Gastroesophageal sphincter (tissue), 4 donors: Measurements from ENCODE around the gene MEI4. TPM values are rescaled to one million over a fixed set of nuclear protein-coding genes. Genes with fewer than 3 reads are reported as not detected.

Source experiments
- ATAC-seq: fragments of 150-250 bp; one replicate; pipeline ENCODE4 v1.9.1; 2016; ENCODE audit warnings: mild to moderate bottlenecking, moderate library complexity
- H3K27ac ChIP-seq, 4 donors: fragments of 200-600 bp; sonication (generic) in 3 of 4; 1 replicate in 3 of 4; 2 replicates in 1 of 4; pipeline ENCODE4 v1.5.1; 2016 to 2019
- H3K27me3 ChIP-seq: fragments of 200-600 bp; sonication (generic); one replicate; pipeline ENCODE4 v1.5.1; 2019
- H3K36me3 ChIP-seq, 2 donors: fragments of 200-600 bp; sonication (generic); one replicate each; pipeline ENCODE4 v1.5.1; 2019; ENCODE audit warnings: control low read depth in 1 of 2
- H3K4me1 ChIP-seq, 3 donors: fragments of 200-600 bp; sonication (generic); 1 replicate in 2 of 3; 2 replicates in 1 of 3; pipeline ENCODE4 v1.5.1; 2016 to 2019; ENCODE audit warnings: control low read depth in 2 of 3
- H3K4me3 ChIP-seq, 2 donors: fragments of 200-600 bp; sonication (generic); one replicate each; pipeline ENCODE4 v1.5.1; 2019; ENCODE audit warnings: mild to moderate bottlenecking in 1 of 2, moderate library complexity in 1 of 2
- H3K9me3 ChIP-seq, 3 donors: fragments of 200-600 bp; sonication (generic); one replicate each; pipeline ENCODE4 v1.5.1; 2017 to 2019; ENCODE audit warnings: control low read depth in 2 of 3
- EP300 ChIP-seq: sonication (generic); formaldehyde crosslinking; IDR thresholded peaks from one replicate; pipeline ENCODE4 v1.6.1; 2017; ENCODE audit warnings: antibody characterized with exemption, mild to moderate bottlenecking
- POLR2A ChIP-seq, 2 donors: fragments of 450-650 bp; IDR thresholded peaks; one replicate each; pipeline ENCODE4 v1.6.1; 2017; ENCODE audit warnings: antibody characterized with exemption in 2 of 2, mild to moderate bottlenecking in 2 of 2, moderate library complexity in 1 of 2
- POLR2AphosphoS5 ChIP-seq: sonication (generic); formaldehyde crosslinking; IDR thresholded peaks from one replicate; pipeline ENCODE4 v1.6.1; 2017; ENCODE audit warnings: antibody characterized with exemption
- WGBS, 2 donors: methylation state at CpG; one replicate each; pipeline ENCODE4 v1.1.5; 2018; ENCODE audit warnings: low coverage in 1 of 2; 5-methylcytosine and 5-hydroxymethylcytosine counted together
- total RNA-seq, 4 donors: library from RNA; depleted of rRNA; stranded (reverse); fragments of >200 nt; gene quantifications; one replicate each; pipeline ENCODE4 v1.1.0, GENCODE V29; 2016
- TF ChIP-seq, protein P1 (sequence below), 4 experiments: fragments of 200-600 bp in 2 of 4; fragments of 450-650 bp in 2 of 4; sonication (generic) in 1 of 4; IDR thresholded peaks; one replicate each; pipeline ENCODE4 v1.5.1; 2017 to 2019; ENCODE audit warnings: antibody characterized with exemption in 4 of 4, mild to moderate bottlenecking in 2 of 4, moderate library complexity in 2 of 4

The MEI4 gene
- total RNA-seq, 4 donors from 2014 or later: 0.13 to 0.31 (median 0.31) TPM; not detected in 1

DNA sequence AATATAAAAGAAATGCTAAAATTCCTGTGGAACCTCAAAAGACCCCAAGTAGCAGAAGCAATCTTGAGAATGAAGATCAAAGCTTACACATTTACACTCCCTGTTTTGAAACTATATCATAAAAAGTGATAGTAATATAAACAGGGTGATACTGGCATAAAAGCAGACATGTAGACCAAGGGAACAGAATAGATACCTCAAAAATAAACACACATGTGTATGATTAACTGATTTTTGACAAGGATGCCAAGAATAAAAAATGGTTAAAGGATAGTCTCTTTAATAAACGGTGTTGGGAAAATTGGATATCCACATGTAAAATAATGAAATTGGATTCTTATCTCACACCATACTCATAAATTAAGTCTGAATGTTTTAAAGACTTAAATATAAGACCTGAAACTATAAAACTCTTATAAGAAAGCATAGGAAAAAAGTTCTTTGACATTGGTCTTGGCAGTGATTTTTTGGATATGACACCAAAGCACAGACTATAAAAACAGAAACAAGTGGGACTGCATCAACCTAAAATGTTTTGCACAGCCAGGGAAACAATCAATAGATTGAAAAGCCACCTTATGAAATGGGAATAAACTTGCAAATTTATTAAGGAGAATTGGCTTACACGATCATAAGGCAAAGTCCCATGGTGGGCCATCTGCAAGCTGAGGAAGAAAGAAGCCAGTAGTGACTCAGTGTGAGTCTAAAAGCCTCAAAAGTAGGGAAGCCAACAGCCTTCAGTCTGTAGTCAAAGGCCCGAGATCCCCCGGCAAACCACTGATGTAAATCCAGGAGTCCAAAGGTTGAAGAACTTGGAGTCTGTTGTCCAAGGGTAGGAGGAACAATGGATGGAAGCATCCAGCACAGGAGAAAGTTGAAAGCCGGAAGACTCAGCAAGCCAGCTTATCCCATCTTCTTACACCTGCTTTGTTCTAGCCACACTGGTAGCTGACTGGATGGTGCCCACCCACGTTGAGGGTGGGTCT, 144.3 kb downstream of the MEI4 start:
- Histone ChIP-seq H3K4me3 (no peak overlapping the region), H3K9me3 (peaks cover 0 to 19% (median 0%) of the 10 kb centered on the region in 3 donors), H3K27me3 (no peaks in the 10 kb centered on the region), H3K27ac (no peak overlapping the region), H3K4me1 (no peaks in the 10 kb centered on the region), H3K36me3 (no peaks in the 10 kb centered on the region)
- no peak for ATAC-seq
- TF ChIP-seq POLR2A (IDR thresholded peaks at IDR 0.05): no peak
- no peak for TF ChIP-seq POLR2AphosphoS5
- TF ChIP-seq, protein P1, sequence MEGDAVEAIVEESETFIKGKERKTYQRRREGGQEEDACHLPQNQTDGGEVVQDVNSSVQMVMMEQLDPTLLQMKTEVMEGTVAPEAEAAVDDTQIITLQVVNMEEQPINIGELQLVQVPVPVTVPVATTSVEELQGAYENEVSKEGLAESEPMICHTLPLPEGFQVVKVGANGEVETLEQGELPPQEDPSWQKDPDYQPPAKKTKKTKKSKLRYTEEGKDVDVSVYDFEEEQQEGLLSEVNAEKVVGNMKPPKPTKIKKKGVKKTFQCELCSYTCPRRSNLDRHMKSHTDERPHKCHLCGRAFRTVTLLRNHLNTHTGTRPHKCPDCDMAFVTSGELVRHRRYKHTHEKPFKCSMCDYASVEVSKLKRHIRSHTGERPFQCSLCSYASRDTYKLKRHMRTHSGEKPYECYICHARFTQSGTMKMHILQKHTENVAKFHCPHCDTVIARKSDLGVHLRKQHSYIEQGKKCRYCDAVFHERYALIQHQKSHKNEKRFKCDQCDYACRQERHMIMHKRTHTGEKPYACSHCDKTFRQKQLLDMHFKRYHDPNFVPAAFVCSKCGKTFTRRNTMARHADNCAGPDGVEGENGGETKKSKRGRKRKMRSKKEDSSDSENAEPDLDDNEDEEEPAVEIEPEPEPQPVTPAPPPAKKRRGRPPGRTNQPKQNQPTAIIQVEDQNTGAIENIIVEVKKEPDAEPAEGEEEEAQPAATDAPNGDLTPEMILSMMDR (IDR thresholded peaks at IDR 0.05): no peak
- TF ChIP-seq EP300: no peak
- 84 to 90% methylated on average over 3 of the region's 6 CpGs for WGBS, 2 donors

GRCh38 chr6:77812304-77812703, 159.5 kb downstream of the MEI4 start:
- TF ChIP-seq, protein P1 (IDR thresholded peaks at IDR 0.05): no peak
- TF ChIP-seq POLR2AphosphoS5 (no peak), EP300 (no peak), POLR2A (IDR thresholded peaks at IDR 0.05) (no peak)
- WGBS, 2 donors: 70 to 83% methylated on average over 1 of the region's 1 CpG
- no peak overlapping the region for H3K4me3 ChIP-seq
- H3K9me3 ChIP-seq: no peaks in the 10 kb centered on the region
- H3K4me1 ChIP-seq: no peaks in the 10 kb centered on the region
- ATAC-seq: no peak
- no peaks in the 10 kb centered on the region for H3K36me3 ChIP-seq
- no peaks in the 10 kb centered on the region for H3K27me3 ChIP-seq
- no peak overlapping the region for H3K27ac ChIP-seq

GRCh38 chr6:77813090-77813489, 160.3 kb downstream of the MEI4 start:
- no peaks in the 10 kb centered on the region for H3K9me3 ChIP-seq
- ATAC-seq: no peak
- no peak overlapping the region for H3K4me3 ChIP-seq
- no peaks in the 10 kb centered on the region for H3K36me3 ChIP-seq
- 94 to 100% methylated on average over 1 of the region's 1 CpG for WGBS, 2 donors
- H3K27me3 ChIP-seq: no peaks in the 10 kb centered on the region
- no peak overlapping the region for H3K27ac ChIP-seq
- TF ChIP-seq, protein P1 (IDR thresholded peaks at IDR 0.05): no peak
- TF ChIP-seq POLR2A (IDR thresholded peaks at IDR 0.05) (no peak), POLR2AphosphoS5 (no peak), EP300 (no peak)
- no peaks in the 10 kb centered on the region for H3K4me1 ChIP-seq

- no peaks in the 10 kb centered on the region for H3K9me3 ChIP-seq
- no peak for ATAC-seq
- H3K4me3 ChIP-seq: no peak overlapping the region
- TF ChIP-seq, protein P1 (IDR thresholded peaks at IDR 0.05): no peak
- no peak for TF ChIP-seq POLR2AphosphoS5
- TF ChIP-seq EP300: no peak
- TF ChIP-seq POLR2A (IDR thresholded peaks at IDR 0.05): no peak
- H3K4me1 ChIP-seq: no peaks in the 10 kb centered on the region
- H3K36me3 ChIP-seq: no peaks in the 10 kb centered on the region
- 100% methylated on average over 1 of the region's 1 CpG for WGBS, 2 donors
- no peaks in the 10 kb centered on the region for H3K27me3 ChIP-seq
- no peak overlapping the region for H3K27ac ChIP-seq
Measured at GRCh38 chr6:77814119-77814518, 161.3 kb downstream of the MEI4 start.

DNA sequence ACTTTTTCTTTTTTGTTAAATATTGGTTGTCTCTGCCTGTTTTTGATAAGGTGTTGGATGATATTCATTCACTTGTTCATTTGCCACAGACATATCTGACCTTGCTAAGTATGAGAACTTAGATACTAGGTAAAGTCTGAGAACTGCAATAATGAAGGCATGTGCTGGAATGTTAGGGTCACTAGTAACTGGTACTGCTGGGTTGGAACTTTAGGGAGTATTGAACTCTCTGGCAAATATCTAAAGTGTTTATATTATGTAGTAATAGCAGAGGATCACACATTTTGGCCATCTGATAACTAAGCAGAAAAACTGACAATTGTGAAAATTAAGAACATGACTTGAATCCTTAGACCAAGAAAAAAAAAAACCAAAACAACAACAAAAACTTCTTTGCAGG, 162.7 kb downstream of the MEI4 start:
- no peak for ATAC-seq
- Histone ChIP-seq H3K36me3 (no peaks in the 10 kb centered on the region), H3K27ac (no peak overlapping the region), H3K9me3 (no peaks in the 10 kb centered on the region), H3K27me3 (no peaks in the 10 kb centered on the region), H3K4me1 (no peaks in the 10 kb centered on the region), H3K4me3 (no peak overlapping the region)
- TF ChIP-seq POLR2A (IDR thresholded peaks at IDR 0.05) (no peak), EP300 (no peak)
